HG03045 (cell line): ENCODE results near the gene SPTBN4.
"Not testable (repeated sequence)": the region's sequence is repeated elsewhere in the genome, so short reads cannot be mapped to it uniquely, and the experiment has no call there.

ENCODE experiments used
- ATAC-seq: cut with Tn5 transposase; IDR thresholded peaks from one replicate; pipeline ENCODE4 v1.9.1; 2021; ENCODE audit warnings: mild to moderate bottlenecking, moderate library complexity; ENCODE audit not compliant: unreplicated experiment

SPTBN4 gene

DNA sequence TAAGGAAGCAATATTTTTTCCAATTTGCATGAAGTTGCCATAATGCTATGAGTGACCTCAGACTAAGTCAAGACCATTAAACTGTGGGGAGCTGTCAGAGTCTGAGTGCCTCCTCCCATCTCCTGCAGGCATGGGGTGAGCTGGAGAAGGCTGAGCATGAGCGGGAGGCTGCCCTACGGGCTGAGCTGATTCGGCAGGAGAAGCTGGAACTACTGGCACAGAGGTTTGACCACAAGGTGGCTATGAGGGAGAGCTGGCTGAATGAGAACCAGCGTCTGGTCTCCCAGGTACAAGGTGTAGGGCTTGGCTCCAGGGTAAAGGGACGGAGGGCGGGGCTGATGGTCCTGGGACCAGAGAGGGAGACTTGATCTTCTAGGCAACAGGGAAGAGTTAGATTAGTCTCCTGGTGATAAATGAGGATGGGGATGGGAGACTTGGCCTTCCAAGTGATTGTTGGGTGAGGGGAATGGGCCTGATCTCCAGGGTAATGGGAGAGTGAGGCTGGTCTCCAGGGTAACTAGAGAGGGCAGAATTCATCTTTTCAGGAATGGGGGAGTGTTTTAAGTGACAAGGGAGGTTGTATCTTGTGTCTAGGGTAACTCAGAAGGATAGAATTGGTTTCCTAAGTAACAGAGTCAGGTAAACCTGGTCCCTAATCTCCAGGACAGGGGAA, 36.0 kb downstream of the SPTBN4 start:
- ATAC-seq: no peak

DNA sequence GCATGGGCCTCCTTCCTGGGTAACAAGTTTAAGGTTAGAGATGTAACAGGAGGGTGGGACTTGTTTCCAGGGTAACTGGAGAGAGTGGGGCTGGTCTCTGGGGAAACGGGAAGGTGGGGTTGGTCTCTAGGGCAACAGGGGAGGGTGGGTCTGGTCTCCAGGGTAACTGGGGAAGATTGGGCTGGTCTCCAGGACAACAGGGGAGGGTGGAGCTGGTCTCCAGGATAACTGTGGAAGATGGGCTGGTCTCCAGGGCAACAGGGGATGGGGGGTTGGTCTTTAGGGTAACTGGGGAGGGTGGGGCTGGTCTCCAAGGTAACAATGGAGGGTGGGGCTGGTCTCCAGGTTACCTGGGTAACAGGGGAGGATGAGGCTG, 36.5 kb downstream of the SPTBN4 start:
- no peak for ATAC-seq

DNA sequence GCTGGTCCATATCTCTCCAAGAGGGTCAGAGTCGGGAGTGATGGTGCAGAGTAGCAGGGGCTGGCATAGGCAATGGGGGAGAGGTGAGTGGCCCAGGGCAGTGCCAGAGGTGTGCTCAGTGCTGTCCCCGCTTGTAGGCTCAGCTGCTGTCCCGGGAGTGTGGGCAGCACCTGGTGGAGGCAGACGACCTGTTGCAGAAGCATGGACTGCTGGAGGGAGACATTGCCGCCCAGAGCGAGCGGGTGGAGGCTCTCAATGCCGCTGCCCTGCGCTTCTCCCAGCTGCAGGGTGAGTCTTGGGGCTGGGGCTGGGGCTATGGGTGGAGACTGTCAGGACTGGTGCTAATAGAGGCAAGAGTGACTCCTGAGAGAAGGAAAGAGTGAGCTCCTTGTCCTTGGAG, 39.3 kb downstream of the SPTBN4 start:
- ATAC-seq: no peak

DNA sequence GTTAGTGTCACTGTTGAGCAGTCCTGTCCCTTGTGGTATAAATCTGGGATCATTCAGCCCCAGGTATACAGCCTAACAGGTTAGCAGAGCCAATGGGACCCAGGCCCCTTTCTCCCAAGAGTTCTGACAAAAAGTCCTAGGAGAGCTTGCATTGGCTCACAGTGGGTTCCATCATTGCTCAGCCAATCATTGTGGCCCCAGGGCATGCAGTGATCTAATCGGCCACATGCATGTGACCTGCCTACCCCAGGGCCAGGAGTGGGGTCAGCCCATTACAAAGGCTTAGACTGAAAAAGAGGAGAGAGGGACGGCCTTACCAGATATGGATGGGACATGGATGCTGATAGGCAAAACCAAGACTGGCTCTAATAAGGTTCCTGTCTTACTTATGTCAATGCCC, 41.1 kb downstream of the SPTBN4 start:
- no peak for ATAC-seq

DNA sequence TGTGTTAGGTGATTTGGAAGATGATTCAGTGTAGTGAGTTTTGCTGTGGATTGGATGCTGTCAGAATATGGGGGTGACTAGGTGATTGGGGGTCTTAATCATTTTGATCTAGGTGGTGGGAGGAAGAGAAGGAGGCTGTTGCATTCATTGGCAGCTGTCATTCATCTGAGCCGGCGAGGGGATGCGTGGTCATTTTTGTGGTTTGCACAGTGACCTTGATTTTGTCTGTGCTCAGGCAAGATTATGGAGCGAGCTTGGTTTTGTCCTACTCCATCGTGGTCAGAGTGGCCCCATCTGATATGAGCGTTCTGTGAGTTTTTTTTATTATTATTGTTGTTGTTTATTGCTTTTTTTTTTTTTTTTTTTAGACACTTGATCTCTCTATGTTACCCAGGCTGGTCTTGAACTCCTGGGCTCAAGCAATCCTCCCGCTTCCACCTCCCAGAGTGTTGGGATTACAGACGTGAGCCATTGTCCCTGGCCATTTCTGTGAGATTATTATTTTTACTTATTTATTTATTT, 42.0 kb downstream of the SPTBN4 start:
- ATAC-seq: no peak

DNA sequence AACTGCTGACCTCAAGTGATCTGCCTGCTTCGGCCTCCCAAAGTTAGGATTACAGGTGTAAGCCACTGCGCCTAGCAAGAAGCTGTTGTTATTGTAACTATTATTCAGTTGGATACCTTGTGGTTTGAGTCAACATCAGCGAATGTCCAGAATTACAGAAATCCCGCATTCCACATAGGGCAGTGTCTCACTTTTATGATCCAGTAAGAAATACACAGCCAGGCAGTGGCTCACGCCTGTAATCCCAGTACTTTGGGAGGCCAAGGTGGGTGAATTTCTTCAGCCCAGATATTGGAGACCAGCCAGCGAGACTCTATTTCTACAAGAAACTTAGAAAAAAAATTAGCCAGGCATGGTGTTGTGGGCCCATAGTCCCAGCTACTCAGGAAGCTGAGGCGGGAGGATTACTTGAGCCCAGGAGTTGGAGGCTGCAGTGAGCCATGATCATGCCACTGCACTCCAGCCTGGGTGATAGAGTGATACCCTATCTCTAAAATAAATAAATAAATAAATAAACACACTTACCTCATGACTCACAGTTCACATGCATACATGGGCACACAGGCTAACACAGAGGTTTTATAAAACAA, 43.8 kb downstream of the SPTBN4 start:
- ATAC-seq: no peak

DNA sequence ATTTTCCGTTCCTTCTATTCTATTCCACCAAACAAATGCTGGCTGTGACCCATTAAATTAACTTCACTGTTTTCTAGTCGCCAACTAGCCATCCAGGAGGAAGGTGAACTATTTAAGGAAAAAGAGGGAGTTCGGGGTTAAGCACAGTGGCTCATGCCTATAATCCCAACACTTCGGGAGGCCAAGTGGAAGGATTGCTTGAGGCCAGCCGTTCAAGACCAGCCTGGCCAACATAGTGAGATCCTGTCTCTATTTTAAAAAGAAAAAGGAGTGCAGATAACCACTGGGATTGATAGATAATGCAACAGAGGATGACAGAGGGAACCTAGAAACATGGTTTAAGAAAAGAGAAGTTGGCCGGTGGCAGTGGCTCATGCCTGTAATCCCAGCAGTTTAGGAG, 44.7 kb downstream of the SPTBN4 start:
- no peak for ATAC-seq

DNA sequence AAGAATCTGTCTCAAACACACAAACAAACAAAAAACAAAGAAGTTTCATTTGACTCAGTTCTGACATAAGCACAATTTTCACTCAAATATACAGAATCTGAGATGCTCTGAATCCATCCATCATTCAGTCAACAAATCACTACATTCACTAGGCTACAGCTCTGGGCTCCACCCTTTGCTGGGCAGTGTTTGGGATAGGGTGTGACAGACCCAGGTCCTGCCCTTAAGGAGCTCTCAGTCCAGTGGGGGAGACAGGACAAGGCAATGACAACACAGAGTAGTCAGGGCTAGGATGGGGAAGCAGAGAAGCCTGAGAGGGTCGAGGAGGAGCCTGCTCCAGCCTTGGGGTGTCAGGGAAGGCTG, 45.3 kb downstream of the SPTBN4 start:
- no peak for ATAC-seq

DNA sequence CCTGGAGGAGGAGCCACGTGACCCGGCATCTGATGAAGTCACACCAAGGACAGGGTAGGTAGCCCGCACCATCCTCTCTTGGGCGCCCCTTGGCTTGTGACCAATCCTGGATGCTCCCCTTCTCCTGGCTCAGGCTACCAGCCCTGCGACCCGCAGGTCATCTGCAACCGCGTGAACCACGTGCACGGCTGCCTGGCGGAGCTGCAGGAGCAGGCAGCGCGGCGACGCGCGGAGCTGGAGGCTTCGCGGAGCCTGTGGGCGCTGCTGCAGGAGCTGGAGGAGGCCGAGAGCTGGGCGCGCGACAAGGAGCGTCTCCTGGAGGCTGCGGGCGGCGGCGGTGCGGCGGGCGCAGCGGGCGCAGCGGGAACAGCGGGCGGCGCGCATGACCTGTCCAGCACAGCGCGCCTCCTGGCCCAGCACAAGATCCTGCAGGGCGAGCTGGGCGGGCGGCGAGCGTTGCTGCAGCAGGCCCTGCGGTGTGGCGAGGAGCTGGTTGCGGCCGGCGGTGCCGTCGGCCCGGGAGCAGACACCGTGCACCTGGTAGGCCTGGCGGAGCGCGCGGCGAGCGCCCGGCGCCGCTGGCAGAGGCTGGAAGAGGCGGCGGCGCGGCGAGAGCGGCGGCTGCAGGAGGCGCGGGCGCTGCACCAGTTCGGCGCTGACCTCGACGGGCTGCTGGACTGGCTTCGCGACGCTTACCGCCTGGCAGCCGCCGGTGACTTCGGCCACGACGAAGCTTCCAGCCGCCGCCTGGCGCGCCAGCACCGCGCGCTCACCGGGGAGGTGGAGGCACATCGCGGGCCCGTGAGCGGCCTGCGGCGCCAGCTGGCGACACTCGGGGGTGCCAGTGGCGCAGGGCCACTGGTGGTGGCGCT, 45.9 kb downstream of the SPTBN4 start:
- no peak for ATAC-seq

DNA sequence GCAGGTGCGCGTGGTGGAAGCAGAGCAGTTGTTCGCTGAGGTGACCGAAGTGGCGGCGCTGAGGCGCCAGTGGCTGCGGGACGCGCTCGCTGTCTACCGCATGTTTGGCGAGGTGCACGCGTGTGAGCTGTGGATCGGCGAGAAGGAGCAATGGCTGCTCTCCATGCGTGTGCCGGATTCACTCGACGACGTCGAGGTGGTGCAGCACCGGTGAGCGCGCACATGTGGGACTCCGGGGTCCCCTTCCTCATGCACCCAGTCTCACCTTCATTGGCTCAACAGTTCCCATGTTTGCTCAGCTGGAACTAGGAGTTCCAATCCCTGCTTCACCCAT, 46.5 kb downstream of the SPTBN4 start:
- no peak for ATAC-seq

DNA sequence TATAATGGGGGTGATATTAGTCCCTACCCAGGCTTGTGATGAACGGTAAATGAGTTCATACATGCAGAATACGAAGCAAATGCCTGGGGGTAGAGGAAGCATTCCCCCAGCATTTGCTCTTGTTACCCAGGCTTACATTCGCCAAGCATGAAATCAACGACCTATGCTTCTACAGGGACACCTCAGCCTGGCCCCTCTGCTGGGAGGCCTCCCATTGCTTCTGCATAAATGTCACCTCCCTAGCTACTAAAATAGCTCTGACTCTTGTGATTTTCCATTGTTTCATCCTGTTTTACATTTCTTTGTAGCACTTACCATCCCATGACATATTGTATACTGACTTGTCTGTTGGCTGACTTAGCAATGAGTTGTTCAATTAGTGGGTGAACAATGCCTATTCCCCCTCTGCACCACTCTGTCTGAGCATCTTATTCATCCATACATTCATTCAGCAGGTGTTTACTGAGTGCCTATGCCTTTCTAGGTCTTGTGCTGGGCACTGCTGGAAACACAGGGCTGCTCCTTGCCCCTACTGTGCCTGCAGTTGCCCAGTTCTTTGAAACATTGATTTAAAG, 47.0 kb downstream of the SPTBN4 start:
- ATAC-seq: no peak

DNA sequence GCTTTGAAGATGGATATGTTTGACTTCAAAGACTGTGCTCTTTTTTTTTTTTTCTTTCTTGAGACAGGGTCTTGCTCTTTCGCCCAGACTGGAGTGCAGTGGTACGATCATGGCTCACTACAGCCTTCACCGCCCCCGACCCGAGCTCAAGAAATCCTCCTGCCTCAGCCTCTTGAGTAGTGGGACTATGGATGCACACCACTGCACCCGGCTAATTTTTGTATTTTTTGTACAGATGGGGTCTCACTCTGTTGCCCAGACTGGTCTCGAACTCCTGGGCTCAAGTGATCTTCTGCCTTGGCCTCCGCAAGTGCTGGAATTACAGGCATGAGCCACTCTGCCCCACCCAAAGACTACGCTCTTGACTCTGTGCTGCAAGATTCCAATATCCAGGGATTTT, 50.4 kb downstream of the SPTBN4 start:
- ATAC-seq: no peak

DNA sequence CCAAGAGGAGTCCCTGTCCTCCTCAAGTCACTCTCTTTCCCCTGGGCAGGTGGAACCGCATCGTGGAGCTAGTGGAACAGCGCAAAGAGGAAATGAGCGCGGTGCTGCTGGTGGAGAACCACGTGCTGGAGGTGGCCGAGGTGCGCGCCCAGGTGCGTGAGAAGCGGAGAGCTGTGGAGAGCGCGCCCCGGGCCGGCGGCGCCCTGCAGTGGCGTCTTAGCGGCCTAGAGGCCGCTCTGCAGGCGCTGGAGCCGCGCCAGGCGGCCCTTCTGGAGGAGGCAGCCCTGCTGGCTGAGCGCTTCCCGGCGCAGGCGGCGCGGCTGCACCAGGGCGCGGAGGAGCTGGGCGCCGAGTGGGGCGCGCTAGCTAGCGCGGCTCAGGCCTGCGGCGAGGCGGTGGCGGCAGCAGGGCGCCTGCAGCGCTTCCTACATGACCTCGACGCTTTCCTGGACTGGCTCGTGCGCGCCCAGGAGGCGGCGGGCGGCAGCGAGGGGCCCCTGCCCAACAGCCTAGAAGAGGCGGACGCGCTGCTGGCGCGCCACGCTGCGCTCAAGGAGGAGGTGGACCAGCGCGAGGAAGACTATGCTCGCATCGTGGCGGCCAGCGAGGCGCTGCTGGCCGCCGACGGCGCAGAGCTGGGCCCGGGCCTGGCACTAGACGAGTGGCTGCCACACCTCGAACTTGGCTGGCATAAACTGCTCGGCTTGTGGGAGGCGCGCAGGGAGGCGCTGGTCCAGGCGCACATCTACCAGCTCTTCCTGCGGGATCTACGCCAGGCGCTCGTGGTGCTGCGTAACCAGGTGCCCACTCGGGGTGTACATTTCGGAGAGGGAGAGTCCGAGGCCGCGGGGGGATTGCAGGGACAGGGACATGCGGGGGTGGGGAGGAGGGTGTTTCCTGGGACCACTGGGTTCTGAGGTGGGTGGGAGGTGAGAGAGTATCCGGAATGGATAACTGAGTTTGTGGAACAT, 52.8 kb downstream of the SPTBN4 start:
- no peak for ATAC-seq

DNA sequence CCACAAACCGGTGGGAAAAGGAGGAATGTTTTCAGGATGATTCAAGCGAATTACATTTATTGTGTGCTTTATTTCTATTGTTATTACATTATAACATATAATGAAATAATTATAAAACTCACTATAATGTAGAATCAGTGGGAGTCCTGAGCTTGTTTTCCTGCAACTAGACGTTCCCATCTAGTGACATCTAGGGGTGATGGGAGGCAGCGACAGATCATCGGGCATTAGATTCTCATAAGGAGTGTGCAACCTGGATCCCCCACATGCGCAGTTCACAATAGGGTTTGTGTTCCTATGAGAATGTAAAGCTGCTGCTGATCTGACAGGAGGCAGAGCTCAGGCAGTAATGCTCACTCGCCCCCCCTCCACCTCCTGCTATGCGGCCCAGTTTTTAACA, 54.5 kb downstream of the SPTBN4 start:
- ATAC-seq: no peak

DNA sequence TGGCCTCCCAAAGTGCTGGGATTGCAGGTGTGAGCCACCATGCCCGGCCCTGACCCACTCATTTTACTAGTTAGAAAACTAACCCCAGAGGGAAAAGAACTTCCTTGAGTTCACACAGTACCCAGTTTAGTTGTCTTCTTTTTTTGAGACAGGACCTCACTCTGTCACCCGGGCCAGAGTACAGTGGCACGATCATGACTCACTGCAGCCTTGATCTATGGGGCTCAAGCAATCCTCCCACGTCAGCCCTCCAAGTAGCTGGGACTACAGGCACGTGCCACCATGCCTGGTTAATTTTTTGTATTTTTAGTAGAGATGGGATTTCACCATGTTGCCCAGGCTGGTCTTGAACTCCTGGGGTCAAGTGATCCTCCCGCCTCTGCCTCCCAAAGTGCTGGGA, 55.1 kb downstream of the SPTBN4 start:
- not testable (repeated sequence) for ATAC-seq

DNA sequence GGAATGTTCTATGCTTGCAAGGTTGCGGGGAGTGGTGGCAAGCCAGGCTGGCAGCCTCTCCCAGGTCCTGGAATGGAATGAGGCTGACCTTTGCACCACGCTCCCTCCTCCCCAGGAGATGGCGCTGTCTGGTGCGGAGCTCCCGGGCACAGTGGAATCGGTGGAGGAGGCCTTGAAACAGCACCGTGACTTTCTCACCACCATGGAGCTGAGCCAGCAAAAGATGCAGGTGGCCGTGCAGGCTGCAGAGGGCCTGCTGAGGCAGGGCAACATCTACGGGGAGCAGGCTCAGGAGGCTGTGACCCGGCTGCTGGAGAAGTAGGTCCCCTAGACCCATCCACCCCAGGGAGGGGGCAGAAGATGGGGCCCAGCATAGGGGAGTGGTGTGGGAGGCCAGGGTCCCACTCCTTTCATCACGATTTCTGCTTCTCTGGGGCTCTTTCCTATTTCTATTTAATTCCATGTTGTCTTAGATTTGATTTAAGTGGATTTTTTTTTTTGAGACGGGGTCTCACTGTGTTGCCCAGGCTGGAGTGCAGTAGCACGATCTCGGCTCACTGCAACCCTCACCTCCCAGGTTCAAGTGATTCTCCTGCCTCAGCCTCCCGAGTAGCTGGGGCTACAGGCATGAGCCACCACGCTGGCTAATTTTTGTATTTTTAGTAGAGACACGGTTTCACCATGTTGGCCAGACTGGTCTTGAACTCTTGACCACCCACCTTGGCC, 56.7 kb downstream of the SPTBN4 start:
- ATAC-seq: no peak

DNA sequence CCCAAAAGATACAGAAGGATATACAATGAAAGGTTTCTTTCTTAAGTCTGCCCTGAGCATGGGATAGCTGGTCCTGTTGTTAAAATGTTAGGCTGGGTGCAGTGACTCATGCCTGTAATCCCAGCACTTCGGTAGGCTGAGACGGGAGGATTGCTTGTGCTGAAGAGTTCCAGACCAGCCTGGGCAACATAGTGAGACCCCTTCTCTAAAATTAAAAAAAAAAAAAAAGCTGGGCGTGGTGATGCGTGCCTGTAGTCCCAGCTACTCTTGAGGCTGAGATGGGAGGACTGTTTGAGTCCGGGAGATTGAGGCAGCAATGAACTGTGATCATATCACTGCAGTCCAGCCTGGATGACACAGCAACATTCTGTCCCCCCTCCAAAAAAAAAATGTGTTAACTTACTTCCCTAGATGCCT, 57.3 kb downstream of the SPTBN4 start:
- no peak for ATAC-seq

DNA sequence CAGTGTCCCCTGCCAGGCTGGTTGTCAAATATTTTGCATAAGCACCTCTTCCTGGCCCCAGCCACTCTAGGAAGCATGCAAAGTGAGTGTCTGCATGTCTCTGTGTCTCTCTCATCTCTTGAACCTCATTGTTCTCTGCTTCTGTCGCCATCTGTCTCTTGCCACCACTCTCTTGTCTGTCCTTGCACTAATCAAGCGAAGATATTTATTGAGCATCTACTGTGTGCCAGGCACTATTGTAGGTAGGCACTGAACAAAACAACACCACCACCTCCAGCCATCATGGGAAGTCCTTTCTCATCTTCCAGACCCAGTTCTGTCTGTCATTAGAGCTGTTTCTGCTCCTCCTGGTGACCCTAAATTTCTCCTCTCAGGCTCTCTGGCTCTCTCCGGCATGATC, 57.9 kb downstream of the SPTBN4 start:
- ATAC-seq: no peak

DNA sequence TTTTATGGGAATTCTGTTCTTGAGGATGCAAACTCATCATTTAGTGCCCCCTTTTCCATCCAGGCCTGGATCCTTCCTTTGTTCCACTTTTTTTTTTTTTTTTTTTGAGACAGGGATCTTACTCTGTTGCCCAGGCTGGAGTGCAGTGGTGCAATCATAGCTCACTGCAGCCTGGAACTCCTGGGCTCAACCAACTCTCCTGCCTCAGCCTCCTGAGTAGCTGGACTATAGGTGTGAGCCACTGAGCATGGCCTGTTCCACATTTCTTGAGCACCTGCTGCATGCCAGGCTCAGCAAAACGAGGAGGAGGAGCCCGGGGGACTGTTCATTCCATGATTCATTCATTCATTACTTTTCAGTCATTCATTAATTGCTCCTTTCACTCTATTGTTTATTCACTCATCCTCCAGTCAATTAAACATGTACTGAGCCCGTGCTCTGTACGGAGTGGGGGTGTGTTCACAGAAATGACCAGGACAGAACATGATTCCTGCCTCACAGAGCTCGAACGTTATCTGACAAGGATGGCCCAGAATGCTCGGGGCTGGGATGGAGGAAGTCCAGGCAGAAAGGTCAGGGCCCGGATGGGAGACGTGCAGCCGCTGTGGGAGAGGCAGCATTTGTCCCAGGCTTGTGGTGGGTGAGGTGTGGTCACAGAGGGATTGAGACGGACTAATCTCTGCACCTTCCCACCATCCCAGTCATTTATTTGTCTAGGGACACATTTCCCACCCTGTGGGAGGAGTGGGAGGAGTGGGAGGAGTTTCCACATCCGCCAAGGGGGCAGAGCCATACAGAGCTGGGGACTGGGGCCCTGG, 58.6 kb downstream of the SPTBN4 start:
- ATAC-seq: no peak
